H1 (cell line): ENCODE results near the gene RAD51B.

Experiments
- ATF2 ChIP-seq: IDR thresholded peaks from 2 replicates; pipeline ENCODE4 v1.6.1; 2012; ENCODE audit warnings: low read length, inconsistent platforms
- CTCF ChIP-seq, 3 experiments: IDR thresholded peaks; 1 replicate in 2 of 3; 2 replicates in 1 of 3; pipeline versions ENCODE4 v1.5.1 to v1.6.1; 2011; ENCODE audit warnings: low read length in 3 of 3, mild to moderate bottlenecking in 3 of 3, inconsistent platforms in 2 of 3, low read depth in 1 of 3, moderate library complexity in 1 of 3; ENCODE audit not compliant: insufficient read depth in 1 of 3; ENCODE audit errors: control extremely low read depth in 1 of 3
- EGR1 ChIP-seq: IDR thresholded peaks from 2 replicates; pipeline ENCODE4 v1.6.1; 2011; ENCODE audit warnings: low read depth, low read length, borderline replicate concordance
- GABPA ChIP-seq: IDR thresholded peaks from 2 replicates; pipeline ENCODE4 v1.6.1; 2011; ENCODE audit warnings: mild to moderate bottlenecking, low read length, moderate library complexity, borderline replicate concordance; ENCODE audit not compliant: insufficient read depth
- HDAC2 ChIP-seq, 2 experiments: fragments of 300-600 bp in 1 of 2; sonication (generic) in 1 of 2; IDR thresholded peaks; 2 replicates each; pipeline ENCODE4 v1.6.1; 2011 to 2012; ENCODE audit warnings: low read depth in 2 of 2, low read length in 2 of 2, mild to moderate bottlenecking in 2 of 2, moderate library complexity in 2 of 2, borderline replicate concordance in 1 of 2, inconsistent platforms in 1 of 2
- HDAC6 ChIP-seq: IDR thresholded peaks from one replicate; pipeline ENCODE4 v1.7.1; 2012; ENCODE audit warnings: low read depth, mild to moderate bottlenecking, inconsistent platforms, low read length, moderate library complexity
- POLR2A ChIP-seq, 2 experiments: IDR thresholded peaks; 1 replicate in 1 of 2; 2 replicates in 1 of 2; pipeline ENCODE4 v1.6.1; 2011; ENCODE audit warnings: low read depth in 2 of 2, low read length in 2 of 2, mild to moderate bottlenecking in 2 of 2; ENCODE audit errors: control extremely low read depth in 1 of 2
- POLR2AphosphoS5 ChIP-seq: IDR thresholded peaks from 2 replicates; pipeline ENCODE4 v1.6.1; 2011; ENCODE audit warnings: low read depth, low read length
- POU5F1 ChIP-seq: IDR thresholded peaks from 2 replicates; pipeline ENCODE4 v1.6.1; 2011; ENCODE audit warnings: low read depth, mild to moderate bottlenecking, low read length, moderate library complexity
- RFX5 ChIP-seq: IDR thresholded peaks from 2 replicates; pipeline ENCODE4 v1.6.1; 2011; ENCODE audit warnings: low read depth, low read length, improper control_type of control experiment, borderline replicate concordance
- RNF2 ChIP-seq: fragments of 200-900, 300-1000 bp; sonication (generic); IDR thresholded peaks from 2 replicates; pipeline ENCODE4 v1.7.1; 2016; ENCODE audit warnings: borderline replicate concordance, low read depth, mild to moderate bottlenecking, antibody characterized with exemption, low read length; ENCODE audit not compliant: poor library complexity, severe bottlenecking; ENCODE audit errors: missing control alignments
- RXRA ChIP-seq: IDR thresholded peaks from 2 replicates; pipeline ENCODE4 v1.6.1; 2011; ENCODE audit warnings: low read depth, mild to moderate bottlenecking, low read length, moderate library complexity; ENCODE audit not compliant: insufficient read depth
- SP2 ChIP-seq: IDR thresholded peaks from 2 replicates; pipeline ENCODE4 v1.6.1; 2012; ENCODE audit warnings: mild to moderate bottlenecking, low read length, inconsistent platforms
- YY1 ChIP-seq: IDR thresholded peaks from 2 replicates; pipeline ENCODE4 v1.6.1; 2011; ENCODE audit warnings: low read depth, mild to moderate bottlenecking, low read length

- TF ChIP-seq HDAC6 = no peak
- no peak for TF ChIP-seq CTCF (IDR thresholded peaks at IDR 0.05; ENCODE audit: control extremely low read depth in 1 of 3, insufficient read depth in 1 of 3, low read depth in 1 of 3, low read length in 3 of 3)
- no peak for TF ChIP-seq HDAC2 (IDR thresholded peaks at IDR 0.05; ENCODE audit: borderline replicate concordance in 1 of 2, low read depth in 2 of 2, low read length in 2 of 2)
- TF ChIP-seq RXRA = no peak
- TF ChIP-seq RFX5 = no peak
- TF ChIP-seq SP2 = no peak
- no peak for TF ChIP-seq POLR2AphosphoS5
- TF ChIP-seq ATF2 = no peak
- no peak for TF ChIP-seq EGR1
- TF ChIP-seq POLR2A (IDR thresholded peaks at IDR 0.05; ENCODE audit: control extremely low read depth in 1 of 2, low read depth in 2 of 2, low read length in 2 of 2) = no peak
- no peak for TF ChIP-seq RNF2
- no peak for TF ChIP-seq YY1
- no peak for TF ChIP-seq POU5F1
- no peak for TF ChIP-seq GABPA
These were observed 327.2 kb downstream of the RAD51B start for GRCh38 chr14:68146818-68147217.
